Duodenal mucosa (tissue), 2 donors: ENCODE data around the gene LRRC7.

ENCODE experiments used
- H3K27ac ChIP-seq: one replicate; pipeline ENCODE4 v1.7.0; 2013; ENCODE audit warnings: low read depth, low read length
- H3K27me3 ChIP-seq, 2 donors: one replicate each; pipeline ENCODE4 v1.7.0; 2013; ENCODE audit warnings: low read length in 2 of 2, control low read depth in 1 of 2; ENCODE audit not compliant: insufficient read depth in 2 of 2, control insufficient read depth in 1 of 2
- H3K36me3 ChIP-seq, 2 donors: one replicate each; pipeline ENCODE4 v1.7.0; 2013; ENCODE audit warnings: low read length in 2 of 2, control low read depth in 1 of 2; ENCODE audit not compliant: insufficient read depth in 2 of 2, control insufficient read depth in 1 of 2
- H3K4me1 ChIP-seq, 2 donors: one replicate each; pipeline ENCODE4 v1.7.0; 2013; ENCODE audit warnings: low read length in 2 of 2, control low read depth in 1 of 2; ENCODE audit not compliant: insufficient read depth in 2 of 2, control insufficient read depth in 1 of 2
- H3K4me3 ChIP-seq, 2 donors: one replicate each; pipeline ENCODE4 v1.7.0; 2013; ENCODE audit warnings: low read length in 2 of 2, low read depth in 1 of 2
- H3K9ac ChIP-seq, 2 donors: one replicate each; pipeline ENCODE4 v1.7.0; 2013; ENCODE audit warnings: low read length in 2 of 2, low read depth in 1 of 2
- H3K9me3 ChIP-seq, 2 donors: one replicate each; pipeline ENCODE4 v1.7.0; 2013; ENCODE audit warnings: low read length in 2 of 2, control low read depth in 1 of 2; ENCODE audit not compliant: control insufficient read depth in 1 of 2

Gene LRRC7

GRCh38 chr1:69686367-69686984 lies 118.8 kb downstream of the LRRC7 start:
- Histone ChIP-seq H3K4me1 (no peaks in the 10 kb centered on the region), H3K4me3 (no peak overlapping the region), H3K36me3 (no peaks in the 10 kb centered on the region), H3K9me3 (no peaks in the 10 kb centered on the region), H3K27me3 (no peaks in the 10 kb centered on the region), H3K9ac (no peak overlapping the region), H3K27ac (no peak overlapping the region)

DNA sequence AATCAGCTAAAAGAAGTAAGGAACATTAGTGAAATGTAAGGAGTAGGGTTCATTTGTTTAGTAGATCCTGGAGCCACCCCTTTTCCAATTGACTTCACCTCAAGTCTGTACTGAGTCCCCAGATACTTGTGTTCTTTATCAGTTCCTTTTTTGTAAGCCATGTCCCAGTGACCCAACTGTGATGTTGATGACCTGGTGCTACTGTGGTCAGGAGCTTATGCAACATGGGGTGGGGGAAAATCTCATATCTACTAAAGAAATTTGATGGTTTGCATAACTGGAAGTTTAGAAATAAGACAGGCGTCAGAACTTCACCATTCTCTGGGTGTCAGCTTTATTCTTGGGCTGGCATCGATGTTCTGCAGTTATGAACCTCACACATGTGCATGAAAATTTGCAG lies 120.5 kb downstream of the LRRC7 start:
- Histone ChIP-seq H3K27ac (no peak overlapping the region), H3K9ac (no peak overlapping the region), H3K27me3 (no peaks in the 10 kb centered on the region), H3K36me3 (no peaks in the 10 kb centered on the region), H3K9me3 (no peaks in the 10 kb centered on the region), H3K4me3 (no peak overlapping the region), H3K4me1 (no peaks in the 10 kb centered on the region)

DNA sequence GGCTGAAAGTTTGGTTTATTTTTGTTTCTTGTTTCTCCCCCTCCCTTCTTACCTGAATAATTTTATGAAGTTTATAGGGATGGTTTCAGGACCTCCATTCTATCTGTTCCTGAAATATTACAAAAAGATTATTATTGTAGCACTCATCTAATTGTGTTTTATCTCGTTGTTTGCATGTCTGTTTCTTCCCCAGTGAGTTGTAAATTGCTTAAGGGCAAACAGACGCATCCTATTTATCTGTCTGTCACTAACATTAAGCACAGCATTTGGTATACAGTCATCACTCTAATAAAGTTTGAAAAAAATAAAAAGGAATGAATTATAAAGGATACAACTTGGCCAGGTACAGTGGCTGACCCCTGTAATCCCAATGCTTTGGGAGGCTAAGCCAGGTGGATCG lies 123.5 kb downstream of the LRRC7 start:
- Histone ChIP-seq H3K9me3 (no peaks in the 10 kb centered on the region), H3K4me3 (no peak overlapping the region), H3K27ac (no peak overlapping the region), H3K36me3 (no peaks in the 10 kb centered on the region), H3K9ac (no peak overlapping the region), H3K27me3 (no peaks in the 10 kb centered on the region), H3K4me1 (no peaks in the 10 kb centered on the region)

- Histone ChIP-seq H3K36me3 (no peaks in the 10 kb centered on the region), H3K4me1 (no peaks in the 10 kb centered on the region), H3K4me3 (no peak overlapping the region), H3K27me3 (no peaks in the 10 kb centered on the region), H3K9me3 (no peaks in the 10 kb centered on the region), H3K27ac (no peak overlapping the region), H3K9ac (no peak overlapping the region)
Observed at GRCh38 chr1:69693921-69694675, 126.4 kb downstream of the LRRC7 start.

DNA sequence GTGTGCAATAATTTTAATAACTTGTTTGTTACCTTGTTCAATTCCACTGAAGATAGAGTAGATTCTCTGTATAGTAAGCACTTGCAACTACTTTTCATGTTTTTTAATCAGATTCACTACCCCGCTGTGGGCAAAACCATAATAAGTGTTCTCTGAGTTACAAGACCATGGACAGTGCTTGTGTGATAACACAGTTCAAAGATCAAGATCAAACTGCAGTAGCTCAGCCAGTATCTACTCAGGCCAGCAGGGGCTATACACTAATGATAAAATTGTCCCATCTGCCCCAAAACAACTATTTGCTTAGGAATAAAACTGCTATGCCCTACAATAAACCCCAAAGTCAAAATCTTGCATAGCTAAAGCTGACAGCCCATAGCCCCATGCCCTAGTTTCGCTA lies 129.6 kb downstream of the LRRC7 start:
- H3K27ac ChIP-seq = no peak overlapping the region
- H3K4me3 ChIP-seq = no peak overlapping the region
- no peaks in the 10 kb centered on the region for H3K36me3 ChIP-seq
- H3K4me1 ChIP-seq = no peaks in the 10 kb centered on the region
- H3K9me3 ChIP-seq = no peaks in the 10 kb centered on the region
- H3K9ac ChIP-seq = no peak overlapping the region
- no peaks in the 10 kb centered on the region for H3K27me3 ChIP-seq

DNA sequence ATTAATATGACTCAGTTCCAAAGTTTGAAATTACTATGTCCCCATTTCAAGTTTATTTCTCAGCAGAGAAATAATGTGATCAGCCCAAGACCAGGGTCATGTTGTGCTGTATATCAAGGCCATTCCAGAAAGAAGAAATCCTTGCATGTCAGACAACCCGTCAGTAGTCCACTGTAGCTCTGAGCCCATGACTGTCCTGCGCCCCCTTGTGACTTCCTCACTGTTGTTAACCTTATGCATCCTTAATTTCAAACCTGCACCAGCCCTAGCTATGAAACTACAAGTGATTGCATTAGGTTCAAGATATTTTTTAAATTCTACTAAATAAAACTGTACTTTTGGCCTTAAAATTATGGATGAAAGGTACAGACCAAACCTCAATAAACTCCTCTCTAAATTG lies 133.0 kb downstream of the LRRC7 start:
- H3K27ac ChIP-seq = no peak overlapping the region
- no peaks in the 10 kb centered on the region for H3K9me3 ChIP-seq
- H3K4me3 ChIP-seq = no peak overlapping the region
- H3K4me1 ChIP-seq = no peaks in the 10 kb centered on the region
- no peak overlapping the region for H3K9ac ChIP-seq
- no peaks in the 10 kb centered on the region for H3K36me3 ChIP-seq
- H3K27me3 ChIP-seq = no peaks in the 10 kb centered on the region

- H3K36me3 ChIP-seq = no peaks in the 10 kb centered on the region
- no peak overlapping the region for H3K9ac ChIP-seq
- H3K4me3 ChIP-seq = no peak overlapping the region
- no peaks in the 10 kb centered on the region for H3K27me3 ChIP-seq
- no peaks in the 10 kb centered on the region for H3K9me3 ChIP-seq
- no peak overlapping the region for H3K27ac ChIP-seq
- no peaks in the 10 kb centered on the region for H3K4me1 ChIP-seq
Observed at GRCh38 chr1:69702085-69702484, 134.4 kb downstream of the LRRC7 start.

DNA sequence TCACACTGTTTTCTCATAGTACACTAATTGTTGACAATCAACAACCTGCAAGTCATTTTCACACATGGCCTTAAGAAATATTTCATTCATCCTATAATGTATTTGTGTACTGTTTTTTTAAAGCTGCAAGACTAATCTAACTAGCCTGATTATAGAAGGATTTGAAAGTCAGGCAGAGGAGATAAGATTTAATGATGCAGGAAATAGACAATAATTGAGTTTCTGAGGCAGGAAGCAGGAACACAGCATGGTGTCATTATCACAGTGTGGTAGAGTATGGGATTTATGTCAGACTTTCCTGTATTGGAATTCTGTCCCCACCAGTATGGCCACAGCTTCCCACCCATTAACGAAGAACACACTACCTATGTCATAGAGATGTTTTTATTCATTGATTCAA lies 138.8 kb downstream of the LRRC7 start:
- Histone ChIP-seq H3K27me3 (no peaks in the 10 kb centered on the region), H3K4me1 (no peaks in the 10 kb centered on the region), H3K9me3 (no peaks in the 10 kb centered on the region), H3K36me3 (no peaks in the 10 kb centered on the region), H3K27ac (no peak overlapping the region), H3K4me3 (no peak overlapping the region), H3K9ac (no peak overlapping the region)

DNA sequence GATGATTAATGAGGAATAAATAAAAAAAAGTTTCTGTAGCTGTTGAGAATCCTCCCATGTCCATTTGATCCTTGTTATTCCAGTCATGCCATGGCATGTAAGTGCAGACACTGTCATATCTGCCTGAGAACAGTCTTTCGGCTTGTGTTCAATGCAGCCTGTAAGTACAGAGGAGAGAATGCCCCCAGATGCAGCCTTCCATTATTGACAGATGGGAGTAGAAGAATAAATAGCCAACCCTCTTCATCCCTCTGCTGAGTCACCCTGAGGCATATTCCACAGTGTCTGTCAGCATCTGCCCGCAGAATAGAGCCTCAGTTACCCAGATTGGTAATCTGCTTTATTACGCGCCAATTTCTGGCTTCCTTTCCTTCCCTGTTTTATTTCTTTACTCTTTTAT lies 139.4 kb downstream of the LRRC7 start:
- Histone ChIP-seq H3K9me3 (no peaks in the 10 kb centered on the region), H3K4me1 (no peaks in the 10 kb centered on the region), H3K36me3 (no peaks in the 10 kb centered on the region), H3K27me3 (no peaks in the 10 kb centered on the region), H3K9ac (no peak overlapping the region), H3K27ac (no peak overlapping the region), H3K4me3 (no peak overlapping the region)

GRCh38 chr1:69710484-69711189 lies 142.9 kb downstream of the LRRC7 start:
- Histone ChIP-seq H3K27ac (no peak overlapping the region), H3K9me3 (no peaks in the 10 kb centered on the region), H3K27me3 (no peaks in the 10 kb centered on the region), H3K4me3 (no peak overlapping the region), H3K36me3 (no peaks in the 10 kb centered on the region), H3K4me1 (no peaks in the 10 kb centered on the region), H3K9ac (no peak overlapping the region)
